Stomach (tissue), 9 donors: ENCODE results near the gene RNLS. TPM values are rescaled to one million over a fixed set of nuclear protein-coding genes. Genes with fewer than 3 reads are reported as not detected.

Experiments used
- DNase-seq, 2 donors: peaks; one replicate each; pipeline versions ENCODE4 v3.0.0 to v3.0.0-alpha.2; 2013 to 2019
- H3K27ac ChIP-seq, 5 donors: fragments of 200-600 bp in 4 of 5; sonication (generic) in 4 of 5; one replicate each; pipeline ENCODE4 v1.5.1; 2013 to 2019; ENCODE audit warnings: mild to moderate bottlenecking in 1 of 5, moderate library complexity in 1 of 5
- H3K27me3 ChIP-seq, 3 donors: fragments of 200-600 bp; sonication (generic); one replicate each; pipeline ENCODE4 v1.5.1; 2017 to 2019; ENCODE audit warnings: mixed run types in 1 of 3
- H3K36me3 ChIP-seq, 4 donors: fragments of 200-600 bp; sonication (generic); 1 replicate in 3 of 4; 2 replicates in 1 of 4; pipeline ENCODE4 v1.5.1; 2016 to 2019
- H3K4me1 ChIP-seq, 4 donors: fragments of 200-600 bp; sonication (generic); one replicate each; pipeline ENCODE4 v1.5.1; 2016 to 2019
- H3K4me3 ChIP-seq, 4 donors: fragments of 200-600 bp; sonication (generic) in 3 of 4; one replicate each; pipeline ENCODE4 v1.5.1; 2016 to 2019; ENCODE audit warnings: mild to moderate bottlenecking in 1 of 4
- H3K9me3 ChIP-seq, 4 donors: fragments of 200-600 bp; sonication (generic); one replicate each; pipeline ENCODE4 v1.5.1; 2016 to 2019
- EP300 ChIP-seq: sonication (generic); formaldehyde crosslinking; IDR thresholded peaks from one replicate; pipeline ENCODE4 v1.6.1; 2017; ENCODE audit warnings: antibody characterized with exemption
- POLR2A ChIP-seq, 4 donors: fragments of 450-650 bp; IDR thresholded peaks; one replicate each; pipeline ENCODE4 v1.6.1; 2016; ENCODE audit warnings: antibody characterized with exemption in 4 of 4, control low read depth in 2 of 4, mild to moderate bottlenecking in 1 of 4, moderate library complexity in 1 of 4
- POLR2AphosphoS5 ChIP-seq, 3 donors: sonication (generic); formaldehyde crosslinking; IDR thresholded peaks; one replicate each; pipeline ENCODE4 v1.6.1; 2016; ENCODE audit warnings: antibody characterized with exemption in 3 of 3
- WGBS, 5 donors: extraction: QIAGEN DNeasy Blood & Tissue Kit in 3 of 5; methylation state at CpG; one replicate each; pipeline versions ENCODE4 v1.1.5 to v1.1.7; 2013 to 2018; 5-methylcytosine and 5-hydroxymethylcytosine counted together
- intact Hi-C: fragments of 100-400 bp; cut with DNase I; formaldehyde crosslinking; loops from one replicate; pipeline ENCODE4 v1.15.1; 2023; ENCODE audit warnings: low total_unique reads
- polyA plus RNA-seq, 3 donors: library from polyadenylated mRNA; stranded (reverse); fragments of 200-250 nt; gene quantifications; one replicate each; pipeline ENCODE4 v1.2.3, GENCODE V29; 2013
- total RNA-seq, 5 donors: library from RNA; depleted of rRNA; stranded (reverse); fragments of >200 nt; gene quantifications; one replicate each; pipeline versions ENCODE4 v1.1.0 to v1.2.3, GENCODE V29; 2014 to 2016
- TF ChIP-seq, protein P1 (sequence below), 7 experiments: fragments of 450-650 bp in 4 of 7; fragments of 200-600 bp in 3 of 7; sonication (generic) in 3 of 7; IDR thresholded peaks; one replicate each; pipeline ENCODE4 v1.5.1; 2016 to 2019; ENCODE audit warnings: antibody characterized with exemption in 7 of 7, control low read depth in 2 of 7, mild to moderate bottlenecking in 1 of 7
- donor health status: healthy with polysubstance abuse.
- donor health status: Bipolar disorder and iron deficiency.
- donor health status: healthy.

Gene RNLS
- total and polyA plus RNA-seq, 8 donors: 6.7 to 21.5 (median 11.6) TPM; not detected in 2

DNA sequence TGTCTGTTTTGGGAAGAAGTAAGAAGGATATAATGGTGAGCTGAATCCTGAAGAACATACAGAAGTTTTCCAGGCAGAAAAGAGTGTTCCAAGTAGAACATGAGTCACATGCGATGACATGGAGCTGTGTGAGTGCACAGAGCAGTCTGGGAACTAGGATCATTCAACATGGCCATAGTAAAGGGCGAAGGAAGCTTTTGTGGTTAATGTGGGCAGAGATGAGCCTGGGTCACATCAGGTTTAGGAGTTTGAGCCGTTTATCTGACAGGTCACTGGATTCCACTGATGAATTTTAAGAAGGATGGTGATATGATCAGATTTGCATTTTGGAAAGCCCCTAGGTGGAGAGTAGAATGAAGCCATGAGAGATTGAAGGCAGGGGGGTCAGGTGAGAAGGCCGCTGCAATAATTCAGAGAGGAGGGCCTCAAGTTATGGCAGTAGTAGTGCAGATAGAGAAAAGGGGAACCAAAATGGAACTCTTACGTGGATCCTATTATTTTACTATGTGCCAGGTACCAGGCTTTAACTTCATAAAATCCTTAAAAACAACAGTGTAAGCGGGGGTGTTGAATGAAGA lies 171.3 kb downstream of the RNLS start:
- Histone ChIP-seq H3K4me3 (no peak overlapping the region), H3K27me3 (no peaks in the 10 kb centered on the region), H3K4me1 (no peaks in the 10 kb centered on the region), H3K27ac (no peak overlapping the region), H3K36me3 (no peaks in the 10 kb centered on the region), H3K9me3 (no peaks in the 10 kb centered on the region)
- TF ChIP-seq POLR2A (IDR thresholded peaks at IDR 0.05) (no peak), EP300 (no peak), POLR2AphosphoS5 (IDR thresholded peaks at IDR 0.05) (no peak)
- TF ChIP-seq, protein P1, sequence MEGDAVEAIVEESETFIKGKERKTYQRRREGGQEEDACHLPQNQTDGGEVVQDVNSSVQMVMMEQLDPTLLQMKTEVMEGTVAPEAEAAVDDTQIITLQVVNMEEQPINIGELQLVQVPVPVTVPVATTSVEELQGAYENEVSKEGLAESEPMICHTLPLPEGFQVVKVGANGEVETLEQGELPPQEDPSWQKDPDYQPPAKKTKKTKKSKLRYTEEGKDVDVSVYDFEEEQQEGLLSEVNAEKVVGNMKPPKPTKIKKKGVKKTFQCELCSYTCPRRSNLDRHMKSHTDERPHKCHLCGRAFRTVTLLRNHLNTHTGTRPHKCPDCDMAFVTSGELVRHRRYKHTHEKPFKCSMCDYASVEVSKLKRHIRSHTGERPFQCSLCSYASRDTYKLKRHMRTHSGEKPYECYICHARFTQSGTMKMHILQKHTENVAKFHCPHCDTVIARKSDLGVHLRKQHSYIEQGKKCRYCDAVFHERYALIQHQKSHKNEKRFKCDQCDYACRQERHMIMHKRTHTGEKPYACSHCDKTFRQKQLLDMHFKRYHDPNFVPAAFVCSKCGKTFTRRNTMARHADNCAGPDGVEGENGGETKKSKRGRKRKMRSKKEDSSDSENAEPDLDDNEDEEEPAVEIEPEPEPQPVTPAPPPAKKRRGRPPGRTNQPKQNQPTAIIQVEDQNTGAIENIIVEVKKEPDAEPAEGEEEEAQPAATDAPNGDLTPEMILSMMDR (IDR thresholded peaks at IDR 0.05): no peak
- DNase-seq: no peak
- intact Hi-C loops: no loop called here
- WGBS, 5 donors: 90 to 93% (median 92%) methylated on average over 6 of the region's 6 CpGs

DNA sequence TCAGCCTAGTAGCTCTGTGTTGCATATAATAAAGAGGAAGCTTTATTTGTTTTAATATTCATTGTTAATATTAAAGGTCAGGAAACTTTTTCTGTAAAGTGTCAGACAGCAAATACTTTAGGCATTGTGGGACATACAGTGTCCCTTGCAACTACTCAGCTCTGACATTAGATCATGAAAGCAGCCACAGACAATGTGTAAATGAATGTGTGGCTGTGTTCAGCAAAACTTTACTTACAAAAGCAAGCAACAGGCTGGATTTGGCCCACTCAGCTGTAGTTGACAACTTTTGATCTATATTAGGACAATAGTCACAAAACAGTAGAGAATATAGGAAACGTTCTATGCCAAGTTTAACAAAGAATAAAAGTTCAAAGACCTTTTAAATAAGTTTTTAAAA lies 173.3 kb downstream of the RNLS start:
- Histone ChIP-seq H3K9me3 (no peaks in the 10 kb centered on the region), H3K36me3 (no peaks in the 10 kb centered on the region), H3K27ac (no peak overlapping the region), H3K4me3 (no peak overlapping the region), H3K4me1 (peaks cover 0 to 3% (median 0%) of the 10 kb centered on the region in 4 donors), H3K27me3 (no peaks in the 10 kb centered on the region)
- intact Hi-C loops: no loop called here
- WGBS, 5 donors: 61 to 82% (median 73%) methylated on average over 1 of the region's 1 CpG
- DNase-seq: no peak
- TF ChIP-seq EP300 (no peak), POLR2AphosphoS5 (IDR thresholded peaks at IDR 0.05) (no peak), POLR2A (IDR thresholded peaks at IDR 0.05) (no peak)
- TF ChIP-seq, protein P1 (IDR thresholded peaks at IDR 0.05): no peak

DNA sequence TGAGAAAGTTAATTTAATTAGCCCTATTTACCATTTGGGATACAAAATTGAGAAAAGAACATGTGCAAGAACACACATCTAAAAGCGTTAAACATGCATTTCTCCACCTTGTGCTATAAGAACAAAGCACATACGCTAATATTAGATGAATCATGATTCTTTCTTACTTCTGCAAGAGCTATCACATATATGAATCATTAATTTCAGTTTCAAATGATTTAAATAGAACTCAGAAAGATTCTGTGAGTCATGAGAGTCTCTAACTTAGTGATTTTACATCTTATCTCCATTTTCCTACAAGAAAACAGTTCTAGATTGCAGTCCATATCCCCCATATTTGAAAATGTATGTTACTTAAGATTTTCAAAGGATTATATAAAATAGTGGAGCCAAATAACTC lies 173.9 kb downstream of the RNLS start:
- WGBS, 5 donors: 84 to 91% (median 88%) methylated on average over 2 of the region's 2 CpGs
- Histone ChIP-seq H3K4me1 (peaks cover 0 to 7% (median 0%) of the 10 kb centered on the region in 4 donors), H3K9me3 (no peaks in the 10 kb centered on the region), H3K4me3 (no peak overlapping the region), H3K27ac (no peak overlapping the region), H3K36me3 (no peaks in the 10 kb centered on the region), H3K27me3 (no peaks in the 10 kb centered on the region)
- DNase-seq: no peak
- TF ChIP-seq POLR2A (IDR thresholded peaks at IDR 0.05): no peak
- TF ChIP-seq, protein P1 (IDR thresholded peaks at IDR 0.05): no peak
- no peak for TF ChIP-seq EP300
- TF ChIP-seq POLR2AphosphoS5 (IDR thresholded peaks at IDR 0.05): no peak
- intact Hi-C loops: no loop called here

DNA sequence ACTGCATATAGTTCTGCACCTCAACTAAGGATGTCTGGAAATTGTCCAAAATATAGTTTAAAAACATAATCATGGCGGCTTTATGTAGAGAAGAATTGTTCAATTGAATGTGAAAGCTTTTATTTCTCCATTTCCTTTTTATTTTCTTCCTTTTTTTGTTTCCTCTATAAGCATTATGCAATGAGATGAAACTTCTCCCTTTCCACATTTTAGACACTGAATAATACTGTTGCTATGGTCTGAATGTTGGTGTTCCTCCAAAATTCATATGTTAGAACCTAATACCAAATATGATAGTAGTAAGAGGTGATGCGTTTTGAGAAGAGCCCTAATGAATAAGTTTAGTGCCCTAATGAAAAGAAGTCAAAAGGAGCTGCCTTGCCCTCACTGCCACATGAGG lies 175.0 kb downstream of the RNLS start:
- peaks cover 0 to 7% (median 0%) of the 10 kb centered on the region in 4 donors for H3K4me1 ChIP-seq
- H3K36me3 ChIP-seq: no peaks in the 10 kb centered on the region
- no peak overlapping the region for H3K4me3 ChIP-seq
- TF ChIP-seq POLR2A (IDR thresholded peaks at IDR 0.05): no peak
- TF ChIP-seq EP300: no peak
- no peak for TF ChIP-seq POLR2AphosphoS5 (IDR thresholded peaks at IDR 0.05)
- TF ChIP-seq, protein P1 (IDR thresholded peaks at IDR 0.05): no peak
- H3K9me3 ChIP-seq: no peaks in the 10 kb centered on the region
- H3K27me3 ChIP-seq: no peaks in the 10 kb centered on the region
- WGBS, 5 donors: 84 to 94% (median 93%) methylated on average over 2 of the region's 2 CpGs
- intact Hi-C loops: no loop called here
- no peak overlapping the region for H3K27ac ChIP-seq
- DNase-seq: no peak
